Endothelial cell of umbilical vein (primary cell): Measurements from ENCODE around the gene CERK. TPM values are rescaled to one million over a fixed set of nuclear protein-coding genes. Genes with fewer than 3 reads are reported as not detected.

Experiments
- BruUV-seq: library from RNA; stranded (reverse); fragments of 400-500 nt; replicated peaks from 2 replicates; lab custom pipeline; 2021; lab: Mats Ljungman, UMichigan
- CTCF ChIA-PET: fragments of 300-600, 350-600 bp; sonication (Branson Sonifier 250); formaldehyde crosslinking; loops from one replicate; lab custom pipeline; 2021; ENCODE audit warnings: antibody characterized with exemption, inconsistent platforms; lab: Charles Lee
- POLR2A ChIA-PET: fragments of 300-600, 350-600 bp; sonication (Branson Sonifier 250); formaldehyde crosslinking; loops from one replicate; lab custom pipeline; 2021; ENCODE audit warnings: antibody characterized with exemption, inconsistent platforms; lab: Charles Lee
- DNase-seq: peaks from one replicate; pipeline ENCODE4 v3.0.0-alpha.2; 2011; ENCODE audit warnings: low read depth, low spot score
- FAIRE-seq: peaks from 2 replicates; lab custom pipeline; 2011; peaks lifted over from hg19 to GRCh38; lab: Jason Lieb, UNC
- H2AFZ ChIP-seq: 2 replicates; pipeline ENCODE4 v1.6.0; 2012; ENCODE audit warnings: low read depth, low read length, control low read depth, inconsistent platforms
- H3K27ac ChIP-seq: 2 replicates; pipeline ENCODE4 v1.5.1; 2011; ENCODE audit warnings: low read depth, mild to moderate bottlenecking, control low read depth, low read length, moderate library complexity; ENCODE audit not compliant: insufficient read depth
- H3K27me3 ChIP-seq, 2 experiments: 2 replicates each; pipeline versions ENCODE4 v1.6.0 to v1.6.1; 2011; ENCODE audit warnings: low read length in 2 of 2, mixed read lengths in 1 of 2; ENCODE audit not compliant: control insufficient read depth in 2 of 2, insufficient read depth in 2 of 2
- H3K36me3 ChIP-seq, 2 experiments: 2 replicates in 1 of 2; 3 replicates in 1 of 2; pipeline ENCODE4 v1.5.1; 2011; ENCODE audit warnings: low read length in 2 of 2, mild to moderate bottlenecking in 1 of 2, moderate library complexity in 1 of 2; ENCODE audit not compliant: control insufficient read depth in 2 of 2, insufficient read depth in 2 of 2; ENCODE audit errors: extremely low read depth in 1 of 2
- H3K4me1 ChIP-seq: 3 replicates; pipeline ENCODE4 v1.5.1; 2011; ENCODE audit warnings: mild to moderate bottlenecking, low read length; ENCODE audit not compliant: control insufficient read depth, insufficient read depth; ENCODE audit errors: extremely low read depth
- H3K4me2 ChIP-seq: 2 replicates; pipeline ENCODE4 v1.6.1; 2011; ENCODE audit warnings: low read length, control low read depth, mixed read lengths; ENCODE audit not compliant: insufficient read depth
- H3K4me3 ChIP-seq, 3 experiments: fragments of 200-600 bp in 1 of 3; sonication (generic), shearing (Covaris generic) in 1 of 3; replicated peaks in 1 of 3; 2 replicates each; pipeline ENCODE4 v1.5.1; 2011 to 2016; ENCODE audit warnings: control low read depth in 3 of 3, low read length in 3 of 3, mild to moderate bottlenecking in 2 of 3, inconsistent platforms in 1 of 3, low read depth in 1 of 3, moderate library complexity in 1 of 3; ENCODE audit not compliant: insufficient read depth in 1 of 3
- H3K79me2 ChIP-seq: 2 replicates; pipeline ENCODE4 v1.6.0; 2012; ENCODE audit warnings: low read length, inconsistent platforms; ENCODE audit not compliant: control insufficient read depth, insufficient read depth
- H3K9ac ChIP-seq: replicated peaks from 2 replicates; pipeline ENCODE3; 2011; ENCODE audit warnings: low read length, control low read depth; ENCODE audit not compliant: insufficient read depth; ENCODE audit errors: extremely low read depth
- H3K9me1 ChIP-seq: replicated peaks from 3 replicates; pipeline ENCODE4 v1.6.0; 2011; ENCODE audit warnings: mild to moderate bottlenecking, low read length; ENCODE audit not compliant: control insufficient read depth, insufficient read depth; ENCODE audit errors: extremely low read depth
- H3K9me3 ChIP-seq: replicated peaks from 2 replicates; pipeline ENCODE4 v1.5.1; 2012; ENCODE audit warnings: low read length, inconsistent platforms; ENCODE audit not compliant: control insufficient read depth, insufficient read depth
- H4K20me1 ChIP-seq: replicated peaks from 2 replicates; pipeline ENCODE3; 2011; ENCODE audit warnings: mild to moderate bottlenecking, low read length; ENCODE audit not compliant: control insufficient read depth, insufficient read depth; ENCODE audit errors: extremely low read depth
- CTCF ChIP-seq, 2 donors: IDR thresholded peaks; 1 replicate in 1 of 2; 2 replicates in 1 of 2; pipeline ENCODE4 v1.5.1; 2011; ENCODE audit warnings: low read length in 2 of 2, mild to moderate bottlenecking in 2 of 2, moderate library complexity in 2 of 2, control low read depth in 1 of 2, inconsistent platforms in 1 of 2, low read depth in 1 of 2; ENCODE audit not compliant: insufficient read depth in 1 of 2; ENCODE audit errors: extremely low read depth in 1 of 2
- EZH2 ChIP-seq: IDR thresholded peaks from 2 replicates; pipeline ENCODE4 v1.6.1; 2012; ENCODE audit warnings: borderline replicate concordance, low read depth, mild to moderate bottlenecking, moderate library complexity, low read length, inconsistent platforms; ENCODE audit not compliant: severe bottlenecking
- FOS ChIP-seq: IDR thresholded peaks from 2 replicates; pipeline ENCODE4 v1.6.1; 2011; ENCODE audit warnings: mild to moderate bottlenecking, low read length, moderate library complexity, borderline replicate concordance; ENCODE audit not compliant: insufficient read depth
- GATA2 ChIP-seq: IDR thresholded peaks from 2 replicates; pipeline ENCODE4 v1.7.0; 2011; ENCODE audit warnings: low read depth, mild to moderate bottlenecking, moderate library complexity, mixed read lengths, low read length; ENCODE audit not compliant: insufficient read length, insufficient read depth
- JUN ChIP-seq: IDR thresholded peaks from 2 replicates; pipeline ENCODE4 v1.6.1; 2011; ENCODE audit warnings: borderline replicate concordance, low read depth; ENCODE audit not compliant: insufficient read length, insufficient read depth
- MYC ChIP-seq: IDR thresholded peaks from one replicate; pipeline ENCODE4 v1.6.1; 2011; ENCODE audit warnings: mild to moderate bottlenecking, low read depth, low read length
- POLR2A ChIP-seq: IDR thresholded peaks from 2 replicates; pipeline ENCODE4 v1.6.1; 2012; ENCODE audit warnings: low read depth, mild to moderate bottlenecking, control low read depth, low read length
- POLR2AphosphoS5 ChIP-seq: IDR thresholded peaks from 2 replicates; pipeline ENCODE4 v1.6.1; 2012; ENCODE audit warnings: low read depth, mild to moderate bottlenecking, control low read depth, low read length, moderate library complexity; ENCODE audit not compliant: insufficient read depth
- dilution Hi-C: fragments of 300-500 bp; cut with MboI; formaldehyde crosslinking; loops from one replicate; pipeline ENCODE4 v1.15.0; 2019; ENCODE audit warnings: low sequenced_read_pairs; ENCODE audit not compliant: extremely low pct_ligation_motif_present
- intact Hi-C: fragments of 100-400 bp; cut with micrococcal nuclease; formaldehyde crosslinking; loops from one replicate; pipeline ENCODE4 v1.10.0; 2022
- polyA plus RNA-seq, 4 experiments: library from polyadenylated mRNA; depleted of rRNA in 3 of 4; stranded (reverse) in 3 of 4; unstranded in 1 of 4; fragments of >200 nt; gene quantifications; 2 replicates each; pipeline versions ENCODE4 v1.2.1 to v1.2.3, GENCODE V29; 2011 to 2012; ENCODE audit warnings: missing spikeins in 1 of 4
- total RNA-seq: library from RNA; stranded (reverse); gene quantifications from 2 replicates; pipeline ENCODE4 v1.2.3, GENCODE V29; 2021
- TF ChIP-seq, protein P1 (sequence below): IDR thresholded peaks from 2 replicates; pipeline ENCODE4 v1.6.1; 2011; ENCODE audit not compliant: insufficient read depth, insufficient read length

CERK gene
- total and polyA plus RNA-seq, 2 donors (not counting 3 experiments of a cell fraction or from before 2014, with no cell fraction given) = 61.1 to 88.0 TPM

GRCh38 chr22:46774980-46775849, 37.2 kb upstream of the CERK start:
- CTCF ChIA-PET = interaction anchor here (0.8 kb wide), 1 partner anchor 24 kb away, joined by 3 read pairs; no protein-coding TSS in a partner anchor
- DNase-seq (no peak), FAIRE-seq (no peak)
- H3K36me3 ChIP-seq = no peaks in the 10 kb centered on the region
- no peaks in the 10 kb centered on the region for H4K20me1 ChIP-seq
- peaks cover 32% of the 10 kb centered on the region for H3K79me2 ChIP-seq
- no peak overlapping the region for H3K27ac ChIP-seq
- dilution Hi-C loops (no loop called here), intact Hi-C loops (no loop called here)
- H3K9ac ChIP-seq = no peak overlapping the region
- no peak overlapping the region for H3K4me2 ChIP-seq
- POLR2A ChIA-PET = interaction anchor here (1.3 kb wide), 1 partner anchor 14 kb away, joined by 3 read pairs; no protein-coding TSS in a partner anchor
- no TSS peak for BruUV-seq
- no peak overlapping the region for H3K4me3 ChIP-seq
- TF ChIP-seq MYC = no peak
- no peak for TF ChIP-seq EZH2
- TF ChIP-seq JUN = no peak
- no peak for TF ChIP-seq POLR2A
- no peak for TF ChIP-seq CTCF (IDR thresholded peaks at IDR 0.05; ENCODE audit: extremely low read depth in 1 of 2, insufficient read depth in 1 of 2, low read depth in 1 of 2, low read length in 2 of 2)
- TF ChIP-seq POLR2AphosphoS5 = no peak
- TF ChIP-seq, protein P1, sequence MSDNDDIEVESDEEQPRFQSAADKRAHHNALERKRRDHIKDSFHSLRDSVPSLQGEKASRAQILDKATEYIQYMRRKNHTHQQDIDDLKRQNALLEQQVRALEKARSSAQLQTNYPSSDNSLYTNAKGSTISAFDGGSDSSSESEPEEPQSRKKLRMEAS = no peak
- TF ChIP-seq GATA2 = no peak
- TF ChIP-seq FOS = no peak
- no peaks in the 10 kb centered on the region for H3K9me1 ChIP-seq
- no peaks in the 10 kb centered on the region for H3K27me3 ChIP-seq
- H3K9me3 ChIP-seq = no peaks in the 10 kb centered on the region
- H2AFZ ChIP-seq = no peak overlapping the region
- H3K4me1 ChIP-seq = peaks cover 12% of the 10 kb centered on the region
